Activated T-helper 1 cell treated with anti-CD3 and anti-CD28 coated beads, Interleukin-2, amount 50 U/mL, for 16 hours (primary cell): ENCODE data around the gene SCYGR6.
"Not testable (repeated sequence)": the region's sequence is repeated elsewhere in the genome, so short reads cannot be mapped to it uniquely, and the experiment has no call there.

Source experiments
- DNase-seq, 2 donors: peaks; one replicate each; pipeline ENCODE4 v3.0.0-alpha.2; 2020; ENCODE audit warnings: low read depth in 1 of 2, low spot score in 1 of 2

The SCYGR6 gene

GRCh38 chr2:227724394-227725039, at the start of gene SCYGR6:
Gene SCYGR6 (minus strand): TSS chr2:227724757. CDS start chr2:227724757, 0 bp downstream.
- DNase-seq, result no peak

GRCh38 chr2:227774011-227774624, 49.6 kb upstream of the SCYGR6 start:
- DNase-seq, result no peak

- no peak for DNase-seq
Observed at GRCh38 chr2:227772932-227773331, 48.4 kb upstream of the SCYGR6 start.

GRCh38 chr2:227772197-227772661, 47.7 kb upstream of the SCYGR6 start:
- no peak for DNase-seq

GRCh38 chr2:227767830-227768229, 43.3 kb upstream of the SCYGR6 start:
- no peak for DNase-seq

- DNase-seq, result peak; percentile 18 to 30
Observed at GRCh38 chr2:227766373-227766883, 41.9 kb upstream of the SCYGR6 start.

- no peak for DNase-seq
Observed at GRCh38 chr2:227765788-227766372, 41.3 kb upstream of the SCYGR6 start.

- DNase-seq, result no peak
Observed at GRCh38 chr2:227761740-227762476, 37.4 kb upstream of the SCYGR6 start.

- DNase-seq, result no peak
Observed at GRCh38 chr2:227759411-227760118, 35.0 kb upstream of the SCYGR6 start.

- DNase-seq, result not testable (repeated sequence)
Observed at GRCh38 chr2:227756261-227756660, 31.7 kb upstream of the SCYGR6 start.

GRCh38 chr2:227748079-227748478, 23.5 kb upstream of the SCYGR6 start:
- DNase-seq, result no peak

- DNase-seq, result no peak
Observed at GRCh38 chr2:227745594-227745993, 21.0 kb upstream of the SCYGR6 start, which contains the start of gene SCYGR8. Gene SCYGR8 (plus strand): TSS chr2:227745894. CDS start chr2:227745894, 0 bp downstream.

- not testable (repeated sequence) for DNase-seq
Observed at GRCh38 chr2:227740705-227741104, 16.1 kb upstream of the SCYGR6 start.

- DNase-seq, result no peak
Observed at GRCh38 chr2:227739351-227739750, 14.8 kb upstream of the SCYGR6 start.

- no peak for DNase-seq
Observed at GRCh38 chr2:227728035-227728434, 3.5 kb upstream of the SCYGR6 start, which contains the start of gene SCYGR7. Gene SCYGR7 (plus strand): TSS chr2:227728335. CDS start chr2:227728335, 0 bp downstream.

- DNase-seq, result not testable (repeated sequence)
Observed at GRCh38 chr2:227722821-227723220, 1.7 kb downstream of the SCYGR6 start.

GRCh38 chr2:227720680-227721079, 3.9 kb downstream of the SCYGR6 start:
- no peak for DNase-seq

GRCh38 chr2:227719641-227720040, 4.9 kb downstream of the SCYGR6 start:
- DNase-seq, result no peak

GRCh38 chr2:227717687-227718567, 6.6 kb downstream of the SCYGR6 start, which contains the start of gene SLC19A3:
Gene SLC19A3 (minus strand): TSS chr2:227718028. CDS start chr2:227702318, 15,710 bp downstream.
- no peak for DNase-seq
